Activated T-helper 1 cell treated with anti-CD3 and anti-CD28 coated beads, Interleukin-12 subunit alpha, Interleukin-12 subunit beta, Interleukin-2, Interleukin-4 antibody, amounts not matched to agents 30 ng/mL and 10 ng/mL and 1 ng/mL, durations not matched to agents 14 hours and 24 hours and 36 hours (primary cell): ENCODE data around the gene CMKLR1. TPM values are rescaled to one million over a fixed set of nuclear protein-coding genes. Genes with fewer than 3 reads are reported as not detected.

Experiments used
- DNase-seq: peaks from one replicate; pipeline ENCODE4 v3.0.0; 2021; ENCODE audit warnings: low spot score
- H3K27ac Mint-ChIP-seq: one replicate; pipeline ENCODE4 v1.8.0; 2021; ENCODE audit warnings: mild to moderate bottlenecking, mixed read lengths
- H3K27me3 Mint-ChIP-seq: one replicate; pipeline ENCODE4 v1.8.0; 2022; ENCODE audit warnings: mild to moderate bottlenecking, moderate library complexity, mixed read lengths; ENCODE audit not compliant: insufficient read depth
- H3K36me3 Mint-ChIP-seq: one replicate; pipeline ENCODE4 v1.8.0; 2021; ENCODE audit warnings: low read depth, mixed read lengths
- H3K4me1 Mint-ChIP-seq: one replicate; pipeline ENCODE4 v1.8.0; 2021; ENCODE audit warnings: low read depth, mixed read lengths
- H3K4me3 Mint-ChIP-seq: one replicate; pipeline ENCODE4 v1.8.0; 2021; ENCODE audit warnings: mild to moderate bottlenecking, moderate library complexity, mixed read lengths
- H3K9me3 Mint-ChIP-seq: one replicate; pipeline ENCODE4 v1.8.0; 2021; ENCODE audit warnings: mixed read lengths
- intact Hi-C: fragments of 100-400 bp; cut with micrococcal nuclease; formaldehyde crosslinking; loops from one replicate; pipeline ENCODE4 v1.15.1; 2024
- total RNA-seq: library from RNA; stranded (reverse); gene quantifications from 2 replicates; pipeline ENCODE4 v1.2.3, GENCODE V29; 2022

The CMKLR1 gene
- total RNA-seq, 1 donor from 2014 or later: not detected

DNA sequence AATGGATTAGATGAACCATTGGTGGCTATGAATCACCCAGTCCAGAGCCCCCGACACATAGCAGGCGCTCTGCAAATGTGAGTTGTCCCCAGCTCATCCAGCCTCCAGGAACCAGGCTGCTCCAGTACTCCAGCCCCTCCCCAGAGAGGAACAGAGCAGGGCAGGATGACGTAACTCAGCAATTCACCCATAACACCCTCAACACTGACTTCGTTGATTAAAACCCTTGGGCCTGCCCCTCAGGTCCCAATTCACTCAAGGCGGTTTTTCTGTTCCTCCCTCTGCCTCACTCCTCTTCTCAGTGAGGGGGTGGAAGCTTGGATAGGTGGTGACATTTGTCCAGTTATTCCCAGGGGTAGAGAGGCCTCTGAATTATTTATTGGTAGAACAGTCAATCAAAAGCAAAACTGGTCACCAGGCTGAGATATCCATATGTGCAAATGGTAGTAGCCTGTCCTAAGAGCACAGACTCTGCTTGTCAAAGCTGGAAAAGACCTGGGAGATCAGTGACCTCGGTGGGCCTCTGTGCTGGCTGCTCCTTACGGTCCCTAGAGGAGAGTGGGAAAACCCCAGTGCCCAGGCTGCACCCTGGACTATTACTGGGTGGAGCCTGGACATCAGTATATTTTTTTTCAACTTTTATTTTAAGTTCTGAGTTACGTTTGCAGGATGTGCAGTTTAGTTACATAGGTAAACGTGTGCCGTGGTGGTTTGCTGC is 97.0 kb downstream of the CMKLR1 start:
- H3K27me3 Mint-ChIP-seq: peaks cover 4% of the 10 kb centered on the region
- no peak for DNase-seq
- H3K36me3 Mint-ChIP-seq: no peaks in the 10 kb centered on the region
- H3K27ac Mint-ChIP-seq: no peak overlapping the region
- H3K4me3 Mint-ChIP-seq: no peak overlapping the region
- intact Hi-C loops: no loop called here
- no peaks in the 10 kb centered on the region for H3K9me3 Mint-ChIP-seq
- no peaks in the 10 kb centered on the region for H3K4me1 Mint-ChIP-seq

DNA sequence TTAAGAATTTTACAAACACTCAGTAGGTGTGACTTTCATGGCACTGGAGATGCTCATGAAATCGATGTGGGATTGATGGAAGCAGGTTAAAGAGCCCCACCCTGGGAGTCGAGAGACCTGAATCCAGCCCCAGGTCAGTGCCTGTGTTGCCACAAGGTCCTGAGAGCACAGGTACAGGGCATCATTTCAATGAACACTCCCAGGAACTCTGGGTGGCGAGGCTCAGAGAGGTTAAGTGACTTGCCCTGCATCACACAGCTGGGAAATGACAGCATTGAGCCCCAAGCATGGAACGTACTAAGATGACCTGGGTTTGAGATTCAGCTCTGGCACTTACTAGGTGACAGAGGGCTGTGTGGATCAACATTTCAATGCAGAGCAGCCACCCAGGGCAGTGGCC is 98.2 kb downstream of the CMKLR1 start:
- H3K4me1 Mint-ChIP-seq: no peaks in the 10 kb centered on the region
- no peaks in the 10 kb centered on the region for H3K36me3 Mint-ChIP-seq
- H3K27me3 Mint-ChIP-seq: peaks cover 4% of the 10 kb centered on the region
- intact Hi-C loops: no loop called here
- no peaks in the 10 kb centered on the region for H3K9me3 Mint-ChIP-seq
- no peak overlapping the region for H3K4me3 Mint-ChIP-seq
- DNase-seq: no peak
- no peak overlapping the region for H3K27ac Mint-ChIP-seq

DNA sequence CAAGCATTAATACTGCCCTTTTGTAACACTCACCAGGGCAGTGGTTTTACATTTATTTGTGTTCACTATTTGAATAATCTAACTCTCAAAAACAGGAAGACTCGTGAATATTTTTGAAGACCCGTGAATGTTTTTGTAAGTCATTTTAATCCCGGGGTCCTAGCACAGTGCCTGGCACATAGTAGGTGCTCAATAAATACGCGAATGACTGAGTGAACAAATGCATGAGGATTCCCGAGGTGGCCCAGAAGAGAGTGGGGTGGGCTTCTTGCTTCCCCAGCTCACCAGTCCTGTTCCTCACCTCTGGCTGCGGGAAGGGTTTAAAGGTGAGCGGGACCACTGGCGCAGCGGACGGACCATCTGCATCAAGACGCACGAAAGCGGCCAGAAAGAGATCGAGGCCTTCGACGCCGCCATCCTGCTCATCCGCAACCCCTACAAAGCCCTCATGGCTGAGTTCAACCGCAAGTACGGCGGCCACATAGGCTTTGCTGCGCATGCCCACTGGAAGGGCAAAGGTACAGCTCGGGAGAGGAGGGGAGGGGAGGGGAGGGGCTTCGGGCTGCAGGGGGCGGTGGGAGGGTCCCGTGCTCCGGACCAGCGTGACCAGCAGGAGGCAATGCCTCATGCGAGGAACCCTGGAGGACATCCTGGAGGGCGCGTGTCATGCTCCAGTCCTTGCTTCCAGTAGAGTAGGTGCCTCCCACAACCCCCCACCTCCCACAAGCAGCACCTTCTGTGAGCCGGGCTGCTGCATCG is 98.9 kb downstream of the CMKLR1 start:
- DNase-seq: no peak
- no peaks in the 10 kb centered on the region for H3K36me3 Mint-ChIP-seq
- H3K27ac Mint-ChIP-seq: no peak overlapping the region
- H3K27me3 Mint-ChIP-seq: peaks cover 2% of the 10 kb centered on the region
- H3K4me3 Mint-ChIP-seq: no peak overlapping the region
- intact Hi-C loops: no loop called here
- no peaks in the 10 kb centered on the region for H3K4me1 Mint-ChIP-seq
- no peaks in the 10 kb centered on the region for H3K9me3 Mint-ChIP-seq

GRCh38 chr12:108239378-108239777 is 99.7 kb downstream of the CMKLR1 start:
- no peaks in the 10 kb centered on the region for H3K4me1 Mint-ChIP-seq
- H3K27me3 Mint-ChIP-seq: no peaks in the 10 kb centered on the region
- H3K9me3 Mint-ChIP-seq: no peaks in the 10 kb centered on the region
- no peak for DNase-seq
- intact Hi-C loops: no loop called here
- H3K27ac Mint-ChIP-seq: no peak overlapping the region
- no peak overlapping the region for H3K4me3 Mint-ChIP-seq
- H3K36me3 Mint-ChIP-seq: no peaks in the 10 kb centered on the region

DNA sequence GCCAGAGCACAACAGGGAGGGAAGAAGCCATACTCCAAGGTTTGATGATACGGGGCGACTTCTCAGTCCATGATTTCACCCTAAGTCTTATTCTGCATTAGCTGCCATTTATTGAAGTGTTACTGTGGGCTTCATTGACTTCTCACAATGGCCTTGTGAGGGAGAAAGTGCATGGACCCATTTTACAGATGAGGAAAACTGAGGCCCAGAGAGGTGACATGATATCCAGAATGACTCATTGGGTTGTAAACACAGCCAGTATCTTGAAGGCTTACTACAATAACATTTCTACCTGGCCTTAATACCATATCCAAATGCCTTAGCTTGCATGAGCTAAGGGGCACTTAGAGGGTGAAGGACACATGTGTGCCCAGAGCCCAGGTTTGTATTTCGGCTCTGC is 100.6 kb downstream of the CMKLR1 start:
- Mint-ChIP-seq H3K9me3 (no peaks in the 10 kb centered on the region), H3K27me3 (no peaks in the 10 kb centered on the region), H3K4me1 (no peaks in the 10 kb centered on the region), H3K36me3 (no peaks in the 10 kb centered on the region), H3K27ac (no peak overlapping the region), H3K4me3 (no peak overlapping the region)
- no peak for DNase-seq
- intact Hi-C loops: no loop called here

Other genes with a start within 250 kb of the CMKLR1 start
- gene WSCD2, start 210.0 kb downstream of the CMKLR1 start, total RNA-seq: not detected in 2 replicates
- 6.1 and 6.8 TPM in 2 replicates for gene FICD, start 176.0 kb upstream of the CMKLR1 start, total RNA-seq
- gene SART3, start 221.9 kb upstream of the CMKLR1 start, total RNA-seq: 83.3 and 96.4 TPM in 2 replicates
- gene ISCU, start 223.3 kb upstream of the CMKLR1 start, total RNA-seq: 73.8 and 74.9 TPM in 2 replicates